ENCODE measurements around the gene PCYOX1L. TPM values are rescaled to one million over a fixed set of nuclear protein-coding genes. Genes with fewer than 3 reads are reported as not detected.

The PCYOX1L gene
- total and polyA plus RNA-seq, 2 experiments from 2014 or later, result 6.7 to 14.7 TPM

- peaks cover 69% of the 10 kb centered on the region for H3K79me2 ChIP-seq (replicated peaks; ENCODE audit: insufficient read depth)
- peaks cover 42% of the 10 kb centered on the region for H4K20me1 ChIP-seq (replicated peaks; ENCODE audit: insufficient read depth)
- 0 out of 2 replicates have a peak, but pooled peaks cover 2% of the 10 kb centered on the region for H3F3A ChIP-seq (replicated peaks; ENCODE audit: low read depth)
- H3K4me2 ChIP-seq, result no peak overlapping the region
- H3K27ac ChIP-seq (ENCODE audit: low read depth), result no peak overlapping the region
- H3K9me3 Mint-ChIP-seq, result no peaks in the 10 kb centered on the region
- peaks cover 3% of the 10 kb centered on the region; the same call in 2 of the 3 replicates for H3K4me1 Mint-ChIP-seq
- H3K27me3 Mint-ChIP-seq (ENCODE audit: insufficient read depth, low read depth, poor library complexity), result no peaks in the 10 kb centered on the region
- no peak overlapping the region for H2AFZ ChIP-seq
- no peaks in the 10 kb centered on the region for H3K27me3 ChIP-seq (ENCODE audit: insufficient read depth)
- H3K36me3 ChIP-seq (ENCODE audit: insufficient read depth), result peaks cover 65% of the 10 kb centered on the region
- H3K9me2 ChIP-seq (ENCODE audit: insufficient read depth), result no peaks in the 10 kb centered on the region
- no peak overlapping the region for H3K27ac Mint-ChIP-seq
- no peak overlapping the region for H3K4me3 Mint-ChIP-seq
- no peak overlapping the region for H3K4me3 ChIP-seq
- ATAC-seq (no peak), DNase-seq (ENCODE audit: low spot score) (no peak)
- TF ChIP-seq ZNF462 (CRISPR knock-in tag; IDR thresholded peaks at IDR 0.05), result no peak
- TF ChIP-seq NANOG (IDR thresholded peaks at IDR 0.05; ENCODE audit: borderline replicate concordance), result no peak
- TF ChIP-seq ETS1 (IDR thresholded peaks at IDR 0.05), result no peak
- no peak for TF ChIP-seq CTCF (conservative IDR thresholded peaks at IDR 0.05; ENCODE audit: low read depth in 2 of 2)
- TF ChIP-seq EZH2phosphoT487 (IDR thresholded peaks at IDR 0.05; ENCODE audit: unreplicated experiment), result no peak
- no peak for TF ChIP-seq CREB1 (CRISPR knock-in tag; IDR thresholded peaks at IDR 0.05; ENCODE audit: low read depth)
- TF ChIP-seq EZH2 (IDR thresholded peaks at IDR 0.05; ENCODE audit: low read depth, unreplicated experiment), result no peak
- TF ChIP-seq ZNF114 (CRISPR knock-in tag; IDR thresholded peaks at IDR 0.05), result no peak
- no peak for TF ChIP-seq JUNB (IDR thresholded peaks at IDR 0.05; ENCODE audit: unreplicated experiment)
- no peak for TF ChIP-seq ZNF331 (CRISPR knock-in tag; IDR thresholded peaks at IDR 0.05; ENCODE audit: low read depth)
- TF ChIP-seq REST (IDR thresholded peaks at IDR 0.05; ENCODE audit: unreplicated experiment), result no peak
- no peak for TF ChIP-seq POLR2AphosphoS5 (IDR thresholded peaks at IDR 0.05; ENCODE audit: low read depth)
- no peak for TF ChIP-seq STAT1 (IDR thresholded peaks at IDR 0.05; ENCODE audit: unreplicated experiment)
- peaks cover 85% of the 10 kb centered on the region for H3K36me3 Mint-ChIP-seq (ENCODE audit: low read depth)
- peaks cover 3% of the 10 kb centered on the region for H3K4me1 ChIP-seq (ENCODE audit: insufficient read depth)
These were observed 5.7 kb upstream of the PCYOX1L start for GRCh38 chr5:149352169-149352568.

All from GM23338 (cell line).